GM21526 (cell line): ENCODE data around the gene SEMA7A.
"Not testable (repeated sequence)": the region's sequence is repeated elsewhere in the genome, so short reads cannot be mapped to it uniquely, and the experiment has no call there.

Experiments
- ATAC-seq: cut with Tn5 transposase; IDR thresholded peaks from one replicate; pipeline ENCODE4 v1.9.1; 2021; ENCODE audit warnings: moderate library complexity; ENCODE audit not compliant: unreplicated experiment, low FRiP score

The SEMA7A gene

GRCh38 chr15:74377831-74378766, 55.7 kb downstream of the SEMA7A start:
- ATAC-seq: no peak

DNA sequence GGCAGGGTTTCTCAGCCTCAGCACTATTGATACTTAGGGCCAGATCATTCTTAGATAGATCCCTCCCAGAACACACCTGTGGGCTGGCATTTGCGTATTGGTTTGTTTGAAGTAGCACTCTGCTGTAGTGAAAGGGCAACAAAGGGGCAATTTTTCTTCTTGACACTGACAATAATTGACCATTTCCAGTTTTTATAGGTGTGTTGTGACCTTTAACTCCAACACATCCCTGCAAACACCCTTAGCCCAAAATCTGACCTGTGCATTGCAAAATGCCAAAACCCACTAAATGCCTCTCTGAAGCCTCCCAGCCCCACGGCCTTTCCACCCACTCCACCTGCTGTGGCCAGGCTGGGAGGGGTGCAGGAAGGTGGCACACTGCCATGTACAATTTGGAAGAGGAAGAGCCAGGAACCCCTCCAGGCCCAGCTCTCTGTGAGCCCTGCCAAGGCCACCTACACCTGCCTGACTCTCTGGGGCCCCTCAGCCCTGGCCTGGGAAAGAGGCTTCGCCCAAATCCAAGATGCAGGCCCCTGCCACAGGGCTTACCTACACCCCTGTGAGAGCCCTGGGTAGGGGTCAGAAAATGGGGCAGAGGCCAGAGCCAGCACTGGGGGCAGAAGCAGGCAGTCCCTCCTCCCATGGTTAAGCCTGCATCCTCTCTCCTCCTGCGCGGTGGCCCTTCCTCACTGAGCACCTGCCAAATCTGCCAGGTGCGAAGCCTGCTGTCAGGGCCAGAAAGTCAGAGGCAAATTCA, 56.8 kb downstream of the SEMA7A start:
- no peak for ATAC-seq

DNA sequence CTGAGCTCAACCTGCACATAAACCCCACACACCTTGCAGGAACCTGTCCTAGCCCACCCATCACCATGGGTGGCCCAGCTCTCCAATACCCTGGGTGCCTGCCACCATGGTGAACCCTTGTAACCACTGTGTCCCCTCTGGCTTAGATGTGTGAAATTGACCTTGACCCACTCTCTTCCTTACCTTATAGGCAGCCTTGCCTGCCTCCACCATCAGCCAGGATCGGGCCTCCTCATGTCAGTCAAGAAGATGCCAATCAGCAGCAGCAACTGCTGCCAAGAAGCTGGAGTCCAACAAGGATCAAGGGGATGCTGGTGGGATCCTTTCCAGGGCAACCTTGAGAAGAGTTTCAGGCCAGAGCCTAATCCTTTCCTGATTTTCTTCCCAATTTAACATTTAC, 57.5 kb downstream of the SEMA7A start:
- no peak for ATAC-seq

- no peak for ATAC-seq
Observed at GRCh38 chr15:74375303-74375693, 58.5 kb downstream of the SEMA7A start.

GRCh38 chr15:74374648-74375302, 59.0 kb downstream of the SEMA7A start:
- no peak for ATAC-seq

DNA sequence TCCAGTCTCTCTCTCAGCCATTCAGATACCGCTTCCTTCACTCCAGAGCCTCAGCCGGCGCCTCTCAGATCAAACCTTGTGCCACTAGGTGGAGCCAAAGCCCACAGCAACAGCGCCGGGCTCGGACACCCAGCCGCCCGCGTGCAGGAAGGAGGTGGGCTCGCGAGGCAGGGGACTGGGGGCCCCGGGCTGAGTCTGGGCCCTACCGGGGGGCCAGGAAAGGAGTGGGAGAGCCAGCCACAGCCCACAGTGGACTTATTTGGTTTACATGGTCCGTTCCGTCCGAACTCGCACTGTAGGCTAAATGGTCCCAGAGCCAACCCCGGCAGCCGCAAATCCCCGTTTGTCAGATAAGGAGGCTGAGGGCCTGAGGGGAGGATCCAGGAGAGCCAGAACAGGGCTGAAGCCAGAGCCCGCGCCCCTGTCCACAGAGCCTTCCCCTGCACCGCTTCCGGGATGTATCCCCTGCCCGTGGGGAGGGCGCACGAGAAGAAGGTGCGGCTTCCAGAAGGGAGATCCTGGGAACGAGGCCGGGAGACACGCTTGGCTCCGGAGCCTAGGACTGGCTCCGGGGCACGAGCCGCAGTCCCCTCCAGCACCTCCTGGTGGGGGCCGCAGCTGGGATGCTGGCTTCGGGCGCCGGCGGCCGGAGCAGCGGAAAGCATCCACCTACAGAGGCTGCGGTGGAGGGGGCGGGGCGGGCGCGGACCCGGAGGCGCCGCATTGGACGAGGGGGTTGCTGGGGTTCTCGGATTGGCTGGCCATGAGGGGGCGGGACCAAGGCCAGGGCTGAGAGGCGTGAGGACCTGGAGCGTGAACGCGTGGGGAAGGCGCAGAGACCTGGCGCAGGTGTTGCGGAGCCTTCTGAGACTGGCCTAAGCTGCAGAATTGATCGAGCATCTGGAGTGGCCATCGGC, 59.8 kb downstream of the SEMA7A start:
- ATAC-seq: peak; percentile 59

DNA sequence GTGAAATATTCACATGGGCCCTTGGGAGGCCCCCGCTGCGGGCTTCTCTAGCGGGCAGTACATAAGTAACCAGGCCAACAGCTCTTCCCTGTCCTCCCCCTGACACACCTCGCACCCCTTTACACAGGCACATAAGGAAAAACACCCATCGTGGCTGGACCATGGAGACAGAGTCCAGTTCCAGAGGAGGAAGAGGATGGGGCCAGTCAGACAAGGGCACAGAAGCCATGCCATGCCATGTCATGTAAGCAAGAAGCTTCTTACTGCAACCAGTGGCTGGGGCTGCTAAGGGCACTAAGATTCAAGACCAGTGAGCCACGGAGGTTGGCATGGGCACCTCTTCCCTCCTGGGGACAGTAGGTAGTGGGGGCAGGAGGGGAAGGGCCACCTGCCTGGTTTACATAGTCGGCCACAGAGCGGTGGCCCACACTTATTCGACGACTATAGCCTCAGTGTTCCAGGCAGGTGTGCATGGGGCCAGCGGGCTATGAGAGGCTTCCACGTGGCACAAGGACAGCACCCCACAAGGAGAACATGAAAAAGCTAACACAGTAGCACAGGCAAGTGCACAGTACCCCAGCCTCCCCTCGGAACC, 60.6 kb downstream of the SEMA7A start:
- no peak for ATAC-seq

GRCh38 chr15:74370471-74370870, 63.3 kb downstream of the SEMA7A start:
- no peak for ATAC-seq

- no peak for ATAC-seq
Observed at GRCh38 chr15:74369756-74370155, 64.0 kb downstream of the SEMA7A start.

- no peak for ATAC-seq
Observed at GRCh38 chr15:74369084-74369745, 64.5 kb downstream of the SEMA7A start.

DNA sequence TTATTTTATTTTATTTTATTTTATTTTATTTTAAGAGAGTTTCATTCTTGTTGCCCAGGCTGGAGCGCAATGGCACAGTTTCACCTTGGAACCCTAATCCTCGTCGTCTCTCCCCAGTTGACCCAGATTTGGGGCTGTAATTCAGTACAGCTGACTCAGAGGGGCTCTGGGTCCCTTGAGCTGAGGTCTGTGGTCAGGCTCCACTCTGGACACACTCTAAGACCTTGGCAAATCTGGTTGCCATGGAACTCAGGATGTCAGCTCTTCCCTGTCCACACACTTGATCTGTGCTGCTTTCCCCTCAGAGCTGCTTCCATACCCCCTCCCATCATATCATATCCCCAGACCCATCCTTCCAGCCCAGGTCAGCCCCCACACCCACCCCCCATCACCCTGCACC, 65.6 kb downstream of the SEMA7A start:
- no peak for ATAC-seq

- ATAC-seq: no peak
Observed at GRCh38 chr15:74367296-74367854, 66.4 kb downstream of the SEMA7A start, which contains the start of gene CYP11A1. Gene CYP11A1, minus strand, starts transcription at chr15:74367646. Its CDS starts 61 bp downstream, at chr15:74367585.

DNA sequence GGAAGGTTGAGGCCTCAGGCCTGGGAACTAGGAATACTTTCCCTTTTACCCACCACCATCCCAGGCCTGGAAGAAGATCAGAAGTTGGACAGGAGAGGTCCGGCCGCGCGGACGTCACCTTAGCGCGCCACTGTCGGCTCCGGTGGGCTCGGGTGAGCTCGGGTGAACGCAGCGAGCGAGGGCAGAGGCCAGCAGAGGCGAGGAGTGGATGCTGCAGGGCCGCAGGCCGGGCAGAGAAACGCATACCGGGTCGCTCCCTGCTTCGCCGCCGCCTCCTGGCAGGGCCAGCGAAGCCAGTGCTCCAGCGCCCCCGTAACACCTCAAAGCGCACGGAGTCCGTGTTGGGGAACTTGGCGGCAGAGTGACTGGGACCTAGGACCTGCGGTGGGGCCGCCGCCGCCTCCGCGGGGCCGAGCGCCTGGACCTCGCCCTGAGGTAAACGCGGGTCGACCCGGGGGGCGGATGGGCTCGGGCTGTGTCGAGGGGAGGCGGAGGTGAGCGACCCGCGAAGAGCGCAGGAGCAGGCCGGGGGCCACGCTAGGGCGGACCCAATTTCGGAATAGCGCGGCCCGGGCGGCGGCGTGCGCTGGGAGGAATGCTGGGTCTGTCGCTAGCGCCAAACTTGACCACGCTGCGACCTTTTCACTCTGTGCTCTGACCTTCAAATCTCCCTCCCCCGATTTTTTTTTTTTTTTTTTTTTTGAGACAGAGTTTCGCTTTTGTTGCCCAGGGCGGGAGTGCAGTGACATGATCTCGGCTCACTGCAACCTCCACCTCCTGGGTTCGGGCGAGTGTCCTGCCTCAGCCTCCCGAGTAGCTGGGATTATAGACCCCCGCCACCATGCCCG, 67.9 kb downstream of the SEMA7A start:
- no peak for ATAC-seq

DNA sequence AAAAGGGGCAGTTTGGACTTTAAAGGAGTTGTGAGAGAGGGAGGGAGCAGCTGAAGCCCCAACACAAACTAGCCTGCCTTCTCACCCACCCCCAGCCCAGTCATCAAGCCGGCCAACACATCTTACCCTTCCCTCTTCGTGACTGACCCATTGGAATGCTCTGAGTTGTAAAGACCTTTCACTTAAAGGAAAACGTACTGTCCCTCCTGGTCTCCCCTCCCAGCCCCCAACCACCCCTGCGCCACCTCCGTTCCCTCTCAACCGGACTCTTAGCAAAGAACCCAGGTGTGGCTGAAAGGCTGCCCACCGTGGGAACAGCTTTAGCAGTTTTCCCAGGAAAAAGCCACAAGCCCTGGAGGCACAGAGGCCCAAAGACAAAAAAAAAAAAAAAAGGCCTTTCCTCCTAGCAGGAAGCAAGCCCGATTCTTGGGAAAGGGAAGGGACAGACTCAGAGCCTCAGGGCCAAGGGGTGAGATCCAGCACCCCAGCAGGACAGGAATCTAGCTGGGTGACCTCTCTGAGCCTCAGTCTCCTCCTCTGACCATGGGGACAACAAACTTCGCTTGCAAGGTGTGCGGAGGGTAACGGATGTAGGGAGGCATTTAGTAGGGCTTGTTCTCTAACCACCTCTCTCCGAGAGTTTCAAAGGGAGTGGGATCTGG, 68.7 kb downstream of the SEMA7A start:
- ATAC-seq: no peak

GRCh38 chr15:74362482-74362881, 71.3 kb downstream of the SEMA7A start:
- no peak for ATAC-seq

DNA sequence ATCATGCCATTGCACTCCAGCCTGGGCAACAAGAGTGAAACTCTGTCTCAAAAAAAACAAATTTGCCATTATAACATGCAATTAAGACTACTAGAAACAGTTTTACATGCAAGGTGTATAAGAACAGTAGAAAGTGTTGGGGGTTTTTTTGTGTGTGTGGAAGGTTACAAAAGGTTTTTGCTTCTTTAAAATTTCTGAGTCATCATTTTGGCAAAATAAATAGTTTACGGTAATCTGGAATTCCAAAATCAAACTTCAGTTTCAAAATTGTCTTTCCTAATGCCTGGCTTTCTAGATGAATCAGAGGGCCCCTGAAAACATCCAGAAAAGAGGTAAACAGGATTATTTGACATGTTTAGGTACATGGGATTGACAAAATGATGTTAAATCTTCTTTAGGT, 72.9 kb downstream of the SEMA7A start:
- not testable (repeated sequence) for ATAC-seq

- not testable (repeated sequence) for ATAC-seq
Observed at GRCh38 chr15:74359376-74359775, 74.4 kb downstream of the SEMA7A start.
